Measurements from ENCODE around the gene NBEA. TPM values are rescaled to one million over a fixed set of nuclear protein-coding genes. Genes with fewer than 3 reads are reported as not detected.

The NBEA gene
- total RNA-seq (10 to 100 TPM; 10.3 to 19.7 (median 16.1) TPM), polyA plus RNA-seq (10 to 100 TPM in 1 of 3 donors, 1 to 10 TPM in 2; 3.1 to 12.1 (median 3.9) TPM)
- long read RNA-seq, donor 1: 0 reads
- long read RNA-seq, donor 2: 0 reads
- long read RNA-seq, donor 3: 0 reads
- long read RNA-seq, donor 4, partial matches to known transcripts: 0 of 1 reads
- long read RNA-seq, donor 4, other reads (novel, unspliced or antisense): 1 of 1 reads
- long read RNA-seq, donor 5, partial matches to known transcripts: 1 of 3 reads
- long read RNA-seq, donor 5, other reads (novel, unspliced or antisense): 2 of 3 reads
- long read RNA-seq, donor 6, partial matches to known transcripts: 1 of 5 reads
- long read RNA-seq, donor 6, other reads (novel, unspliced or antisense): 4 of 5 reads
- long read RNA-seq, donor 7: 0 reads
- long read RNA-seq, donor 8: 0 reads
- long read RNA-seq, donor 9: 0 reads
- long read RNA-seq, donor 10: 0 reads

- peak in 5 of 6 experiments; percentile 24 to 55 (median 45) for TF ChIP-seq CTCF (IDR thresholded peaks at IDR 0.05)
- peak in 1 of 2 donors; percentile 46 for TF ChIP-seq POLR2A (IDR thresholded peaks at IDR 0.05)
- Histone ChIP-seq H3K4me1 (replicated peaks in 1 of 2) (peaks cover 8 to 15% of the 10 kb centered on the region in 2 donors), H3K9me3 (replicated peaks in 1 of 3) (no peaks in the 10 kb centered on the region), H3K27ac (peak within 1 kb of the TSS in 3 of 5 donors; percentile 64 to 87 (median 80)), H3K27me3 (no peaks in the 10 kb centered on the region), H3K4me3 (peak within 1 kb of the TSS; percentile 7 to 94 (median 90)), H3K36me3 (replicated peaks in 1 of 2) (no peaks in the 10 kb centered on the region)
- peak; percentile 66 to 87 (median 78) for DNase-seq
- intact Hi-C loops (cut with DNase I): no loop called here
- WGBS, 4 donors: 0 to 1% (median 0%) methylated on average over 2 to 76 of the region's 76 CpGs
These were observed at the start of gene NBEA for GRCh38 chr13:34941835-34942731. Gene NBEA, plus strand, starts transcription at chr13:34942270. Its CDS starts 551 bp downstream, at chr13:34942821.

DNA sequence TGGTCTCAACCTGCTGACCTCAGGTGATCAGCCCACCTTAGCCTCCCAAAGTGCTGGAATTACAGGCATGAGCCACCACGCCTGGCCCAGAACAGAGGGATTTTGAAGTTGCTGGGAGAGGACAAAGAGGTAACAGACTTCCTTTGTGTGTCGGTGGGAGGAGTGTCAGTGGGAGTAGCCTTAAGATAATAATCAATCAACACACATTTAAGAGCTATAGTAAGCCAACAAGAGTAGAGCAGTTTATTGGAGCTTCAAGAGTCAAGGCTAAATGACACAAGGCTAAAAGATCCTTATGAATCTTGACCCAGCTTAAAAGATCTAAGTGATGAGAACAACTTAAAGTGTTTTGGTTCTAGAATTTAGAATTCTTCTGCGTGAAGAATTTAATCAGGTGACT, 47.3 kb upstream of the NBEA start:
- Histone ChIP-seq H3K36me3 (replicated peaks in 1 of 2) (no peaks in the 10 kb centered on the region), H3K27ac (no peak overlapping the region), H3K9me3 (replicated peaks in 1 of 3) (no peaks in the 10 kb centered on the region), H3K4me3 (no peak overlapping the region), H3K27me3 (no peaks in the 10 kb centered on the region), H3K4me1 (replicated peaks in 1 of 2) (no peaks in the 10 kb centered on the region)
- 75 to 78% (median 77%) methylated on average over 3 of the region's 3 CpGs for WGBS, 4 donors
- no peak for DNase-seq
- intact Hi-C loops (cut with DNase I): no loop called here
- TF ChIP-seq CTCF (IDR thresholded peaks at IDR 0.05) (no peak), POLR2A (IDR thresholded peaks at IDR 0.05) (no peak)

- intact Hi-C loops (cut with DNase I): no loop called here
- H3K36me3 ChIP-seq (replicated peaks in 1 of 2): no peaks in the 10 kb centered on the region
- no peaks in the 10 kb centered on the region for H3K27me3 ChIP-seq
- no peaks in the 10 kb centered on the region for H3K4me1 ChIP-seq (replicated peaks in 1 of 2)
- 75 to 96% (median 94%) methylated on average over 3 of the region's 3 CpGs for WGBS, 4 donors
- no peak for DNase-seq
- TF ChIP-seq POLR2A (IDR thresholded peaks at IDR 0.05) (no peak), CTCF (IDR thresholded peaks at IDR 0.05) (no peak)
- H3K27ac ChIP-seq: no peak overlapping the region
- no peaks in the 10 kb centered on the region for H3K9me3 ChIP-seq (replicated peaks in 1 of 3)
- no peak overlapping the region for H3K4me3 ChIP-seq
These were observed 44.9 kb upstream of the NBEA start for GRCh38 chr13:34897220-34897619.

DNA sequence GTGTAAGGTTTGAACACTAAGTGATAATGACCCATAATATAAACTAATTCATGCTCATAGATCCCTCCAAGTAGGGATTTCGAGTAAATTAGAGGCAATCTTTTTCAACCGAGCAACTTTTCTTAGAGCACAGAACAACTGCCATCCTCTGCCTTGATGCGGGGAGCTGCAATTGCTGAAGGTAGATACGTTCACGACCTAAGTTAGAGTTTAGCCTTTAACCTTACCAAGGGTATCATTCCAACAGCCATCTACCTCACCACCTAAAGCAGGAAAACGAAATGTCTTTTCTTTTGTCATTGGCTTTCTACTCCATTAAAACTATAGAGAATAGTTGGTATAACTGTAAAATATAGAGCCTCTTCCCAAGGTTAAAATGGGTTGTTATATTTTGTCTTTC, 42.2 kb upstream of the NBEA start:
- TF ChIP-seq POLR2A (IDR thresholded peaks at IDR 0.05): no peak
- no peak for TF ChIP-seq CTCF (IDR thresholded peaks at IDR 0.05)
- 35 to 56% (median 40%) methylated on average over 6 of the region's 6 CpGs for WGBS, 4 donors
- Histone ChIP-seq H3K27ac (no peak overlapping the region), H3K4me1 (replicated peaks in 1 of 2) (no peaks in the 10 kb centered on the region), H3K27me3 (no peaks in the 10 kb centered on the region), H3K36me3 (replicated peaks in 1 of 2) (no peaks in the 10 kb centered on the region), H3K9me3 (replicated peaks in 1 of 3) (no peaks in the 10 kb centered on the region), H3K4me3 (no peak overlapping the region)
- DNase-seq: no peak
- intact Hi-C loops (cut with DNase I): no loop called here
